HG03064 (cell line): ENCODE data around the gene SEL1L3.

Experiments used
- ATAC-seq: cut with Tn5 transposase; IDR thresholded peaks from one replicate; pipeline ENCODE4 v1.9.1; 2021; ENCODE audit warnings: low read depth; ENCODE audit not compliant: unreplicated experiment

The SEL1L3 gene

DNA sequence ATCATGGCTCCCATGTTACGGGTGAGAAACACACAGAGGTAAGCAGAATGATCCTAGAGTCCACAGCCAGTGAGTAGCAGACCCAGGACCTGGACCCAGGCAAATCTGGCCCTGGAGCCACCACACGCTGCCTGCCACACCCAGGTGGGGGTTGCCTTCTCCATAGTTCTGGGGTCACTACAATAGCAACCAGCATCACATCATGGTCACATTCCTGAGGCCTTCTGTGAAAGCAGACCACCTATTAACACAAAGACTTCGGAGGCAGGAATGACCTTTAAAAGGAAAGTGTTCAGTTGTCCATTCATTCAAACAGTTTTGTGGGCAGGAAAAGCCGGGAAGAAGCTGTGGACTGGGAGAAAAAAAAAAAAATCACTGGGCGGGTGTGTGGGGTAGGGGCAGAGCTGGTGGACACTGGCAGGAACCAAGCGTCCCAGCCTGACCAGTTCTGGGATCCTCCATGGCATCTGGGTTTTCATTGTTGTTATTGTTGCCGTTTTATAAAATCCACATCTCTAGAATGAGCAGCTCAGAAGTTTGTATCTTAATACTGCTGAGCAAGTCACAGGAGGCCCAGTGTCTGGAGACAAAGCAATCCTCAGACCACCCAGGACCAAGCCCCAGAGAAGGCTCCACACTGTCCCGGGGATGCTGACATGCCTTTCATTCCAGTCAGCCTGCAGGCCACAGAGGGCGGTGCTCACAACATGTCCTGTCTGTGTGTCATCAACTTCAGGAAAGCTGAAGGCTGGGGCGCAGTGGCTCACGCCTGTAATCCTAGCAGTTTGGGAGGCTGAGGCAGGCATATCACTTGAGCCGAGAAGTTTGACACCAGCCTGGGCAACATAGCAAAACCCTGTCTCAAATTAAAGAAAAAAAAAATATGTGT, 67.0 kb downstream of the SEL1L3 start:
- no peak for ATAC-seq

DNA sequence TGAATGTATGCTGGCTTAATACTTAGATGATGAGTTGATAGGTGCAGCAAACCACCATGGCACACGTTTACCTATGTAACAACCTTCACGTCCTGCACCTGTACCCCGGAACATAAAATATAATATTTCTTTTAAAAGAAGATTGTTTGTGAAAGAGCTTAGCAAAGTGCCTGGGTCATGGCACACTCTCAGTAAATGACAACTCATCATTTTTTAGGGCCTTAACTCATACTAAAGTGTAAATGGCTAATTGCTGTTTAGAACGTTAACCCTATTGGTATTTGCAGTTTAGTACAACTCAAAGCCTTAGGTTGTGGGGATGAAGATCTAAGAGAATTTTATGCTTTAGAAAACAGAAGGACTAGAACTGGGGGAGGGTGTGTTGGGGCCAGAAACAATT, 67.7 kb downstream of the SEL1L3 start:
- no peak for ATAC-seq

DNA sequence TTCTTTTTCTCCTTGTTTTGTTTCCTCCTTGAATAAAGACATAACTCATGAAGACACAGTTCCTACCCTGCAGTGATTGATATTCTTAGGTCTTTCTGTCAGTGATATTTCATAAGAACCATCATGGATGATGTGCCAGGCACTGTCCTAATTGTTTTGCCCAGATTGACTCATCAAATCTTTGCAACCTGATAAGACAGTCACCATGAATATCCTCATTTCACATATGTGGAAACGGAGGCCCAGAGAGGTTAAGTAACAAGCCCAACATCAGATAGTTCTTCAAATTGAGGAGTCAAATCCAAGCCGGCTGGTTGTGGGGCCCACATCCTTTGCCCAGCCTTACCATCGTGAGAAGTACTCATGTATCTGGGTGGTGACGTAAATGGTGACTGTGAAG, 69.9 kb downstream of the SEL1L3 start:
- no peak for ATAC-seq

DNA sequence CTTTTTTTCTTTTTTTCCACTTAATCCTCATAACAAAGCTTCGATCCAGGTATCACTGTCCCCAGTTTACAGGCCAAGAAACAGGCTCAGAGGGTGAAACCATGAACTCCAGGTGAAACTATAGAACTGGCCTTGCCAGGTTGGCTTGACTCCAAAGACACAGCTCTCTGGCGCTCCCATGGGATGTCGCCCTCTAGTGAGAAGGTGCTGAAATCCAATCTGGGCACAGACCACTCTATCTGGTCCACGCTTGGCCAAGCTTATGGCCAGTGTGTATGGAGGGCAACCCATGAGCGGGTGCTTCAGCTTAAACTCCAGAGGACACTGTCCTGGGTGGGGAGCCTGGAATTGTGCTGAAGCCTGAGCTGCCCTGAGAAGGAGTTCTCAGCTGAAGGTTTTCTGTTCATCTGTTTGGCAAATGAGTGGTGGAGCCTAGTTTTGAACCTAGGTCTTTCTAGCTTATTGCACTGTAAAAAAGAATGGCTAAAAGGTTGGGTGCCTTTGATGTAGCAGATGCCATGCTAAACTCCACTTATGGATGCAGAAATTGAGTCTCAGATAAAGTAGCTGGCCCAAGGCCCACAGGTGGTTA, 70.5 kb downstream of the SEL1L3 start:
- ATAC-seq = no peak

DNA sequence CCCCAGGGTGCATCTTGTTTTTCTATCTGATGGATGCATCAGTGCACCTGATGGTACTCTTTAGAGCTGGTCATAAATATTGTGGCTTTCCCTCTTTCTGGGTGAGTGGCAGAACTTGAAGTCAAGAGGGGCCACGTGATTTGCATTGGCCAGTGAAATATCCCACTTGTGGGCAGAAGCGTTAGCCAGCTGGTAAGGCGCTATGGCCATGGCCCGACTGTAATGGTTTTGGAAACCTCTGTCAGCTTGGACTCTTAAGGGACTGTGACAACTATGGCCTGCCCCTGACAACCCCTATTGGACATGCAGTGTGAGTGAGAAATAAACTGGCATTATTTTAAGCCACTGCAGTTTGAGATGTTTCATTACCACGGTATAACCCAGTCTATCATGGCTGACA, 72.8 kb downstream of the SEL1L3 start:
- ATAC-seq = no peak

DNA sequence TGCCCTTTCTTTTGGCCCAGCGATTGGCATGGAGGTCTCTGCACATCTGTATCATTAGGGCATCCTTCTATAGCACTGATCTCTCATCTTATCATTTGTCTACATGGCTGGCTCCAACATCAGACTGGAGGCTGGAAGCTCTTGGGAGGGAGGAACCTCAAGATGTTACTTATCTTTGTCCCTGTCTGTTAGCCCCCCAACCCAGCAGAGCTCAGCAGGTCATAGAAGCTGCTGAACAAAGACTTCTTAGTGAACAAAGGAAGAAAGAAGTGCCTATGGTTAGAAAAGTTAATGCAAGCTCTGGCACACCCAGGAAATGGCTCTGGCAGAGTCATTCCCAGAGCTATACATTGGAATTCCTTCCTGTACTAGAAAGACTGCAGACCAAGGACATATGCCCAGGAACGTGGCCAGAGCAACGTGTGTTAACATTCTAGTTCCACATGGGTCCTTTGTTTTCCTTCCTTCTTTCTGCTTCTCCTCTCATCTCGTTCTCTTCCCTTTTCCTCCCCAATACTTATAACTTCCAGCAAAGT, 74.0 kb downstream of the SEL1L3 start:
- no peak for ATAC-seq

DNA sequence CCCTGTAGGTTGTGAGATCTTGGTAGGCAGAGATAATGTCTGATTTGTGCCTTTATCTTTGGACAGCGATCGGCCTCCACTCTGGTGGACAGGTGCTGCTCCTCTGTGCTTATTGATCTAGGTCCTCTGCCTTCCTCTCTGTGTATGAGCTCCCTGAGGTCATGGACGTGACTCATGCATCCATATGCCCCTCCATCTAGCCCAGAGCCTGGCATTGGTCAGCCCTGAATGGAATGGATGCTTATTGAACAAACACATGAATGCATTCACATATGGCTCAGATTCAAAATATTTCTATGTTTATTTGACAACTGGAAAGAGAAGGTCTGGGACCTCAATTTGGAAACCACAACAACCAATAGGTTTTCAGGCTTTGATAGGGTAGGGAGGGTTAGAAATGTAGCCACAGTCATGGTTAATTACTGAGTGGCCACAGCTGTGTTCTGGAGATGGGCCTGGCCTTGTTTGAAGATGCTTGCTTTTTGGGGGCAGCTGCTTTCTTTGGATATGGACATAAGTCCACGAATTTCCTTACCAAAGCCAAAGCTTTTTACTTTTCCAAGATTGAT, 76.2 kb downstream of the SEL1L3 start:
- ATAC-seq = no peak

DNA sequence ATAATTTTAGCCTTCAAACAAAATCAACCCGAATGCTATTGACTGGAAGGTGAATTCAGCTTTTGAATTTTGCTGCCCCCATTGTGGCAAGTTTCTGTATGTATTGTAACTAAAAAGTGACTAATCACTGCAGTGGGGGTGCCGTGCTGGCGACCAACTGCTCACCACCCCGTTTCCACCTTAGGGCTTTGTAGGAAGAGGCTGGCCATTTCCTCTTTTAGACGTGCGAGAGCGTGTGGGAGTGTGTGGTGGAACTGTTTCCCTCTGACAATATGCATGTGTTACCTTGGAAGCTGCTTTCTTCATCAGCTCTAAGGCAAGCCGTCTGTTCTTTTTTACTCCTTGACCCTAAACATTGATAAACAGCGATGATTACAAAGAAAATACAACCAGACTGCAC, 78.8 kb downstream of the SEL1L3 start:
- no peak for ATAC-seq

DNA sequence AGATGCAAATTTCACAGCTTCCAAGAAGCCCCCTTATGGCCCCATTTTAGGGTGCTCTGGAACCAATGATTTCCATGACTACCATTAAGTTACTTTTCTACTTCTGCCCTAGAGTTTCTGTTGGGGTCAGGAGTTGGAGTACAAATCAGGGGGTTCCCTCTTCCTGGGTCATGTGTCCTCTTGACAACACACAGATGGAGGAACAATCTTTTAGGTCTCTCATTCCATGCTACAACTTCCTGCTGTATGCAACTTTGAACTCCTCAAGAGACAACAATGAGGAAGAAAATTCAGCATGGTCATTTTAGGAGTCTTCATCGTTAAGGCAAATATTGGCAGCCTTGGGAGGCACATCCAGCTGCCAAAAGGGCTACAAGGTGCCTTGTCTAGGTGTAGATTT, 79.7 kb downstream of the SEL1L3 start:
- no peak for ATAC-seq

DNA sequence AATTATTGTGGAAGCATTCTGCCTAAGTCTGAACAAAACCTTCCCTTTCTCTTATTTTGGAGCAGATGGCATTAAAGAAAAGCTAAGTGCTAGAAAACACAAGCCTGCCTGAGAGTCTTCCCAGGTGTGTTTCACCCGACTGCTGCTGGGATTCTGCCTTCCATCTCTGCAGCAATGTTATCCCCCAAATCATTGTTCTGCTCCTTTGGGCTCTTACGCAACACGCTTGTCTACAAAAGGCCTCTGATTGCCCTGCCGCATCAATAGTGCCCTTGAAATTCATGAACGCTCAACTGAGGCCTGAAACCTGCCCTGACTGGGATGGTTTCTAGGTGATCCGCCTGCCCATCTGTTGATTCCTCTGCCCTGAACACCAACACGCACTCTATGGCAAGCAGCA, 80.3 kb downstream of the SEL1L3 start:
- no peak for ATAC-seq

DNA sequence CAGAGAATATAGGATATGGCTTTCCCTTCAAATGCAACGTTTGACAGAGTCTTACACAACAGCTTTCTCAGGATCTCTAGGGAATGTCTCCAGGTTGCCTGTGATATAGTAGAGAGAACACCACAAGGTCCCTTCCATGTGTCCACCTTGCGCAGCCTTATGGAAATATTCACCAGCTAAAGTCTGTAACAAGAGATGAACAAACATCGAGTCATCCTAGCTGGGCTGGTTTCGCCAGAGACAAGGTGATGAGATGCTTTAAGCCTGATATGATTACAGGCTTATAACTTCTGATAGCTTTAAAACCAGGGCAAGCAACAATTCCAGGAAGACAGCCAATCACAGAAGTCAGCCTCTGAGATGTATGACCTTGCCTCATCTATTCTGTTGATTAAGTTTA, 83.8 kb downstream of the SEL1L3 start:
- ATAC-seq = no peak

DNA sequence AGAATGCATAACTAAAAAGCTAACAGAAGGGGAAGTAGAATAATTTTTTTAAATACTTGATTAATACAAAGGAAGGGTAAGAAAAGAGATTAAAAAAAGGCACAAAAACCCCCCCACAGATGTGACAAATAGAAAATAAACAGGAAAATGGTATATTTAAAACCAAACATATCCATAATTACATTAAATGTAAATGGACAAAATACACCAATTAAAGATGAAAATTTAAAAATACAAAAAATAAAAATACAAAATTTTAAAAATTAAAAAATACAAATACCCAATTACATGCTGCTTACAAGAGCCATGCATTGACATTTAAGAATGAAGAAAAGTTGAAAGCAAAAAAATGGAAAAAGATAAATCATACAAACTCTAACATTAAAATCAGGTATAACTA, 86.0 kb downstream of the SEL1L3 start:
- ATAC-seq = no peak

DNA sequence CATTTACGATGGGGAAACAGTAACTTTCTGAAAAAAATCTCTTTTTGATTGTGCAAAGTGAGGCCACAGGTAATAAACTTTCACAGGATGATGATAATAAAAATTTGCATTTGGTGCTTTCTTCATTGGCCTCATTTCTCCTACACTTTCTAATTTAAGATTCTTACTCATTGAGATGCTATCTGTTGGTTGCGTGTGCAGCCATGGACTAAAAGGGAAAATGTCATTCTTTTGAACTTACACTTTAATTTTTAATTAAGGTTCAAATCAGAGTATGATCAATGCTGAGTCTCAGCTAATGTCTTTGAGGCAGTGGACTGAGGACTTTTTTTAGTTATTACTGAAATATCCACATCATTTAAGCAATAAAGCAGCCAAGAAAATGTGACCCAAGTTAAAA, 87.6 kb downstream of the SEL1L3 start:
- no peak for ATAC-seq

DNA sequence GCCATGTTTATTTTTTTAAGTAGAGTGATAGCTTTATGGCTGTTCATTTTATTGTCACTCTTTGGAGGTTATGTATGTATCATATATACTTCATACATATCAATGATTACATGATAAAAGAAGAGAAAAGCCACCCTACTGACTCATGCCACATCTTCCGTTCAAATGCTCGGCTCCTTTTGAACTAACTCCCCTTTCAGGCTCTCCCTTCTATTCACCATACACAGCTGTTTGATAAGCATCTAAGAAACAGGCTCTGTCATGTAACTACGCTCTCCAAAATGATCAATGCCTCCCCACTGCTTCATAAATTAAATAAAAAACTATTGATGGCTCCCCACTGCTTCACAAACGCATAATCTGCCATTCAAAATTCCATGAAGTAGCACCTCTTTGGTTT, 89.4 kb downstream of the SEL1L3 start:
- no peak for ATAC-seq

DNA sequence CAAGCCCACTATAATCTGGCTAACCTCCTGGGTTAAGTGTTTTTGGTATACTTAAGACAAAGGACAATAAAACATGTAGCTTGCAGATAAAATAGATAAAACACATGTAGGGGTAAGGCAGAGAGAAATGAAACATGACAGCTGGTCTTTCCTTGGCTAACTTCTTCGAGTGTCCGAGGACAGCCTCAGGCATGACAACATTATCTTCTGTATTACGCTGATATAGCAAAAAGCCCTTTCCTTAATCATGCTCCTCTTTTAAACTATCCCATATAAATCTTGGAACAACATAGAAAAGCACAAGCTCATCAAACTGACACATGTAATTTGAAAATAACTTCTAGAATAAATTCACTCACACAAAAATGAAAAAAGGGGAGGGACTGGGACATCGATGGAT, 91.1 kb downstream of the SEL1L3 start:
- no peak for ATAC-seq

DNA sequence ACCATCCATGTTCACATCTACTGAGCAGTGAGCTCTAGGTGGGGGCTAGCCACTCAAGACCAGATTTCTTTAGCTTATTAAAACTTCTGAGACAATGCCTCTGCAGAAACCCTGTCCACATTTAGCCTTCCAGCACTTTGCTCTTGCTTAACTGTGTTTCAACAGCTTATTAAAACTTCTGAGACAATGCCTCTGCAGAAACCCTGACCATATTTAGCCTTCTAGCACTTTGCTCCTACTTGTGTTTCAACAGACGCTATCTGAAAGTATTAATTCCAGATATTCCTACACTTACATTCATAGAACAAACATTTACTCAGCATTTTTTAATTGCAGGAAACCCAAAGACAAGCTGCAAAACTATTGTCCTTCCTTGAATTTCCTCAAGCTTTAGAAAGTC, 91.9 kb downstream of the SEL1L3 start:
- no peak for ATAC-seq

DNA sequence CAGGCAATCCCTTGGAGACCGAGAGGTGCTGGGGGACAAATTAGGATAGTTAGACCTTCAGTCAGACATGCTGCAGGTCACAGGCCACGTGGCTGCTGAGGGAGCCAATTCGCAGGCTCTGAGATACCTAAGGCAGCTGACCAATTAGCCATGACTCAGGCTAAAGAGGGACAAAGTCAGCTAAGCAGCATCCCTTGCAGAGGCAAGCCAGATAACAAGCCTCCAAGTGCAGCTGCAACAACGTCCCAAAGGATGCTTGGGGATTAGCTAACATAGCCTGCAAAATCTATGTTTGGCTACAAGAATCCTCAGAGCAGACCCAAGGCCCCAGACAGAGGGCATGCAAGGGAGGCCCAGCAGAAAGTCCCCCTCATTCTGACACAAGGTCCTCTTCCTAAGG, 93.5 kb downstream of the SEL1L3 start:
- no peak for ATAC-seq

DNA sequence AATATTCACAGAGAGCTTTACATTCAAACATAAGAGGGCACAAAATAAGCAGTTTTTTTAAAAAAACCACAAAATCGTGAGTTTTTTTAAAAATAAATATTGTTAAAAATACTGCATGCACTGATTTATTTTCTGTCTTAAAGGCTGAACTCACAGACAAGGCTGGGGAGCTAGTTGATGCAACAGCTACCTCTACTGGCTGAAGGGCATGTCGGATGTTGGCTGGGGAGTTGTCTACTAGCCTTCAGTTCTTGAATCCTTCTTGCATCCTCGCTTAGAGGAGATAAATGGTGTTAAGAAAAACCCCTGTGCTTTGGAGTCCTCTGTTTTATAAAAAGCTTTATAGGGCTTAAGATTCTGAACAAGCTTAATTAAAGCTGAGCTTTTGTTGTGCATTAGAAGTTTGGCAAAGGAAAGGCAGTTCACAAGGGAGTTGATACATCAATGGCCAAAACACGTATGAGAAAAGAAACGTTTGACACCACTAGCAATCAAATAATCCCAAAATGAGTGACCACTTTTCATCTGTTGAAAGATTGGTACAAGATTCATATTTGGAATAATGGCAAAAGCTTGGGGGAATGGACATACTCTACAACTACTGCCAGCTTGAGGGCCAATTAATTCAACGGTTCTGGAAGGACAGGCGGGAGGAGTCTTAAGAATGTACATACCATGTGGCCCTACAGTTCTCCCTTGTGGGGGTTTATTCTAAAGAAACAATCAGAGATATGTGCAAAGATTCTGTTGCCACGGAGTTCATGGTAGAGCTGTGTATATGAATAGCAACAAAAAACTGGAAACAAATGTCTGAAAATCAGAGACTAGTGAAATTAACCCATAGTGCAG, 94.7 kb downstream of the SEL1L3 start:
- no peak for ATAC-seq

DNA sequence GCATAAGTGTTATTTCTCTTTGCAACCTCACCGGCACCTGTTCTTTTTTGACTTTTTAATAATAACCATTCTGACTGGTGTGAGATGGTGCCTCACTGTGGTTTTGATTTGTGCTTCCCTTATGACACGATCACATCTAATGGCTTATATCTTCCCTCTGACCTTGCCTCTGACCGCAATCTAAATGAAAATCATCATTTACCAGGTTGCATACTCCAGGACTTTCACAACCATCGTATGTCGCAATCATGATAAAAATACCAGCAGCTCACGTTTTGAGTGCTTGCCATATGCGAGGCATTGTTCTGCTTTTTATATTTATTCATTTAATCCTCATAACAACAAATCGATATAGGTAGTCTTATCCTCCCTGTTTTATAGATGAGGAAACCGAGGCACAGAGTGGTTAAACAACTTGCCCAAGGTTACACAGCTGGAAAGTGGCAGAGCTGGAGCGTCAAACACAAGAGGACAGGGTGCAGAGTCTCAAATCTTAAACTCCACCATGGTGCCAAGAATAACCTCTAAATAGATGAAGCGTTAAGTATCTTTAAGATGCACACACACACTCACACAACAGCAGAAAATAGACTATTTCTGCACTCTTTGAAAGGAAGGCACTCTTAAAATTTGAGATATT, 102.2 kb downstream of the SEL1L3 start:
- ATAC-seq = no peak

DNA sequence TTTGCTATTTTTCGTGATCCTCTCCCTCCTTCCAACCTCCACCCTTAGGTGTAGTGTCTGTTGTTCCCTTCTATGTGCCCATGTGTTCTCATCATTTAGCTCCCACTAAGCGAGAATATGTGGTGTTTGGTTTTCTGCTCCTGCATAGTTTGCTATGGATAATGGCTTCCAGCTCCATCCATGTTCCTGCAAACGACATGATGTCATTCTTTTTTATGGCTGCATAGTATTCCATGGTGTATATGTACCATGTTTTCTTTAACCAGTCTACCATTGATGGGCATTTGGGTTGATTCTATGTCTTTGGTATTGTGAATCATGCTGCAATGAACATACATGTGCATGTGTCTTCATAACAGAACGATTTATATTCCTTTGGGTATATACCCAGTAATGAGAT, 102.7 kb downstream of the SEL1L3 start:
- no peak for ATAC-seq
